ENCODE results near the gene SLC39A7.

GRCh38 chr6:33174784-33175183, 25.9 kb upstream of the SLC39A7 start:
- TF ChIP-seq CTCF (conservative IDR thresholded peaks at IDR 0.05) (no peak), EZH2 (IDR thresholded peaks at IDR 0.05; ENCODE audit: low read depth) (no peak)

Measured in PC-9 (cell line).